CD4-positive, alpha-beta T cell treated with Interleukin-10 for 1 hour (primary cell): ENCODE data around the gene IFI35.
"Not testable (repeated sequence)": the region's sequence is repeated elsewhere in the genome, so short reads cannot be mapped to it uniquely, and the experiment has no call there.

Source experiments
- DNase-seq: peaks from one replicate; pipeline ENCODE4 v3.0.0-alpha.2; 2020

IFI35 gene

GRCh38 chr17:43024407-43025289 lies 18.1 kb downstream of the IFI35 start, which contains the start of gene RND2:
TSS of gene RND2 (plus strand) at chr17:43025231. CDS start at chr17:43025348, 117 bp downstream.
- DNase-seq: peak; percentile 88

- DNase-seq: no peak
Observed at GRCh38 chr17:43025290-43025657, 18.7 kb downstream of the IFI35 start.

- no peak for DNase-seq
Observed at GRCh38 chr17:43025766-43026537, 19.4 kb downstream of the IFI35 start.

DNA sequence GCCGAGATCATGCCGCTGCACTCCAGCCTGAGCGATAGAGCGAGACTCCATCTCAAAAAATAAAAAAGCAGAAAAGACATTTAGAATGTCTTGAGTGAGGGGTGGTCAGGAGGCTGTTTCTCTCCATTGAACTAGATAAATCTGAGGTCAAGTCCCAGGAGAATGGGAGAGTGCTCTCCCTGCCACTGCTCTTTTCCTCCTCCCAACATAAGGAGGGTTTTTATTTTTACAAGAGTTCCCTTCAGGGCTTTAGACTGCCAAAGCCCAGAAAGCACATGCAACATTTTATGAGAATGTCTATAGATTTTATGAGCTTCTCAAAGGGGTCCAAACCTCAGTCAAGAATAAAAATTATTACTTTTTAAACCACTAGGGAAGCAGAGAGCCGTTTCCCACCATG lies 20.0 kb downstream of the IFI35 start:
- no peak for DNase-seq

DNA sequence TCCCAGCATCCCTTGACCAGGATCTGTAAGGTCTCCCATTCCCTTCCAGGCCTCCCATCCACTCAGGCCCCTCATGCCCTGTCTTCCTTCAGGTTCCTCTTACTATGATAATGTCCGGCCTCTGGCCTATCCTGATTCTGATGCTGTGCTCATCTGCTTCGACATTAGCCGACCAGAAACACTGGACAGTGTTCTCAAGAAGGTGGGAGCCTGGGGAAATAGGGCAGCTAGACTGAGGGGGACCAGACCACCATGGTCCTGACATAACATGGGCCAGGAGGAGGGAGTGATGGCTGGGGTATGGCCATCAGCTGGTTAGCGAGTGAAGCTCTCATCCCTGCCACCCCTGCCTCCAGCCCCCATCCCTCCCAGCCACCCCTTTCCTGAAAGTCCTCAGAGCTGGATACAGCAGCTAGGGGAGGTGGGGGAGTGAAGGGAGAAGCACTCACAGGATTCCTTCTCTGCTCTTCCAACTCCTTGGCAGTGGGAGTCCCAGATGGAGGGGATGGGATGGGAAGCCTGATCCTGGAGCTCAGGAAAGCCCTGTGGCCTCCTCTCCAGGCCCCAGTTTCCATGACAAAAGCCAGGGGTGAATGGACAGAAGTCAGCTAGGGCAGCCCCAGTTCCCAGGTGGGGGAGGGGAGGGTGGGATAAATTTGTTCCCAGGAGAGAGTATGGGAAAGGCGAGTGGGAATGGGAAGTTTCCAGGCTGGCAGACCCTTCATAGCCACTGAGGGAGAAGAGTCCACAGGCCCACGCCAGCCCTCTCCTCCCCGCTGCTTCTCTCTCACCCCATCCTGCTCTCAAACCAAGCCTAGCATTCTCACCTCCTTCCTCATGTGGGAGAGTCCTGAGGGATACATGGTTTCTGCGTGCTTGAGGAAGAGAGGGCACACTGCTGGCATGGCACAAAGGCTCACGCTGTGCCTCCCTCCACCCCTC lies 20.8 kb downstream of the IFI35 start:
- DNase-seq: no peak

DNA sequence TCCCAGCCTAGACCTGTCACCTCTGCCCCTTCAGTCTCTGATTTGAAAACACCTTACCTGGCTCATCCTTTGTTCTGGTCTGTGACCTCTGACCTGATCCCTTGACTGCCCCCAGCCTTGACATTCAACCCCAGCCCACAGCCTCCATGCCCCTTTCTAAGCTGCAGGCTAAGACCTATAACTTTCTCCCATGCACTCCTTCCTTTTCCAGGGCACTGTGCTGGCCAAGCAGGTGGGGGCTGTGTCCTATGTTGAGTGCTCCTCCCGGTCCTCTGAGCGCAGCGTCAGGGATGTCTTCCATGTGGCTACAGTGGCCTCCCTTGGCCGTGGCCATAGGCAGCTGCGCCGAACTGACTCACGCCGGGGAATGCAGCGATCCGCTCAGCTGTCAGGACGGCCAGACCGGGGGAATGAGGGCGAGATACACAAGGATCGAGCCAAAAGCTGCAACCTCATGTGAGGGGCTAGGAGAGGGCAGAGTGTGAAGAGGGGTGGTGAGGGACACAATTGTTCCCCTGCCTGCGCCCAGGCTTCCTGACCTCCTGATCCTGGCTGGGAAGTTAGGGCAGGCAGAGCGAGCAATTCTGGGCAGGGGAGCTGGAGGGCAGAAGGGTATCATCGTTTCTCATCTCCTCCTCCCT lies 21.8 kb downstream of the IFI35 start:
- DNase-seq: no peak

GRCh38 chr17:43030137-43030767 lies 23.7 kb downstream of the IFI35 start:
- DNase-seq: no peak

- no peak for DNase-seq
Observed at GRCh38 chr17:43031666-43032065, 25.1 kb downstream of the IFI35 start.

DNA sequence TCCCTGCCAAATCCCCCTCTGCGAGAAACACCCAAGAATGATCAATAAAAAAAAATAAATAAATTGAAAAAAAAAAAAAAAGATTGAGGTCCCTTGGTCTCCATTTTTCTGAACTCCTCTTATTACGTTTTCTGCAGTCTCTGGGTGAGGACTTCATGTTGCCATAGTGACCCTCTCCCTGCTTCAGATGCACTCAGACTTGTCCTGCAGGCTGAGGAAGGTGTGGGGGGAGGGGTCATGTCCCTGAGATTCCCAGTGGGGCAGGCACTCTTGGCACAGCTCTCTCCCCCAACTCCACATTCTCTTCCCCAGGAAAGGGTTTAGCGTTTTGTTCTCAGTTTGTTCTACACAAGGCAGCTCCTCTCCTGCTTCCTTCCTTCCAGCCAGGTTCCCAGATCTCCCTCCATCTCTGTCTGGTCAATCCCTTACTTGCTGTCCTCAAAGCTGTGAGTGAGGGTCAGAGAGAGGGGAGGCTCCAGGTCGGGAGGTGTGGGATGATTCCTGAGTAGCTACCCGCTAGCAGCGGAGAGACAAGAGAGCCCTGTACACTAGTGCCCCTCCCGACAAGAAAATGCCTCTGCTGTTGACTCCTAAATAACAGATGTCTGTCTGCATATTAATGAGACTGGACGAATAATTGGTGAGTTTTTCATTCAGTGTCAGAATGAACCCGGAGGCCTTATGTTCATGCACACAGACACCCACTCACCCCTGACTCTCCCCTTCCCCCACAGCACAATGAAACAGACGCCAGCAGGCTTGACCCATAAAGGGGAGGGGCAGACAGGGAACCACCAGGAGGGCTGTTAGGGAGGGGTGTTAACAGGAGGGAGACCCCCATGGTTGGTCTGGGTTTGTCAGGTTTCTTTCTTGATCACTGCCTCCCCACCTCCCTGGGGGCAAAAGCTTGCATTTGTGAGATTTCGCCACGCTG lies 27.6 kb downstream of the IFI35 start:
- DNase-seq: no peak

DNA sequence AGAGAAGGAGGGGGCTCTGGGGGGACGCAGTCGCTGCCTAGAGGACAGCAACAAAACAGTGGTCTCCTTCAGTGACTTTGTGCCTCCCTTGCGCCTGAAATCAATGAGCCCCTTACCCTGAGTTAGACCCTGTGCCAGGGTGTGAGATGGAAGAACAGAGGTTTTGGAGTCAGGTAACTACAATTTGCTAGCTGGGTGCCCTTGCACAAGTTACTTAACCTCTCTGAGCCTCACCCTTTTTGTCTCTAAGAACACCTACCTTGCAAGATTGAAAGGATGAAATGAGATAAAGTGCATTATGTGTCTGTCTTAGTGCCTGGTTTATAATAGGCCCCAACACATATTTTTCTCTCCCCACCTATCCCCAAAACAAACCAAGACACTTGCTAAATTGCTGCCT lies 28.3 kb downstream of the IFI35 start:
- no peak for DNase-seq

DNA sequence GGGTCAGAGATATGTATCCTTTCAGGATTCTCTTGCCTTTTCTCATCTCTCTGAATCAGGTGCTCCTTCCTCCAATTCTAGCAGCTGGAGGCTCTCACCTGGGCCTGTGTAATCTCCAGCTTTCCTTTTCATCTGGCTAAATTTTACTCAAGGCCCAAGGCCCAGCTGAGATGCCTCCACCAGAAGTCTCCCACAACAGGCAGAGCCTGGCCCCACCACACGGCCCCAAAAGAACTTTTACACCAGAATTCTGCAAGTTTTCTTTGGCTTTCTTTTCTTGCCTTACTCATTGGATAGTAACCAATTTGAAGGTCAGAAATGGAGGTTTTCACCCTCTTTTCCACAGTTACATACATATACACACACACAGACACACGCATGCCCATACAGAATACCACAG lies 33.1 kb downstream of the IFI35 start:
- no peak for DNase-seq

- DNase-seq: no peak
Observed at GRCh38 chr17:43040655-43041054, 34.1 kb downstream of the IFI35 start.

DNA sequence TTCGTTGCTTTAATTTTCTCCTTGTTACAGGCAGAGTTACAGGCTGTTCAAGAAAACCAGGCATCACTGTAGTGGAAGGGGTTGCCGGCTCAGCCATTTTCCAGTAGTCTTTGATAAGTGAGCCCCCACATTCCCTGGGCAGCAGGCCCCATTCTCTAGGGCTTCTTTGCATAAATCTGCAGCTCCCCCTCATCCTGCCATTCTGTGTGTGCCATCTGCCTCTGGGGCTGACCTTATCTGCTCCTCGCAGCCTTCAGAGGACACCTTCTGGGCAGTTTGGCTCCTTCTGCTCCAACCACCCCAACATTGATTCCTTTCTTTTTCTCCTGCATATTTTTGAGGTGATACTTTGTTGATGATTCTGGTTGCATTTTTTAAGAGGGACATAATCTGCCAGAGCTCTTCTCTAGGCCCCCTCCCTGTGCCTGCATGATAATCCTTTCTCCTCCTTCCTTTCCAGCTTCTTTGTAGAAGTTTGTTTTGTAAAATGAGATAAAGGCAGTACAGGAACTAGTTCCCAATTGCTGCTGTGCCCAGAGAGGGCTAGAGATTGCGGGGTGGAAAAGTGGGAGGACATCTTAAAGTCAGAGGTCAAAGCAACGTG lies 35.5 kb downstream of the IFI35 start:
- DNase-seq: no peak

- no peak for DNase-seq
Observed at GRCh38 chr17:43043307-43043706, 36.7 kb downstream of the IFI35 start.

- DNase-seq: no peak
Observed at GRCh38 chr17:43044024-43044423, 37.4 kb downstream of the IFI35 start.

GRCh38 chr17:43051969-43052368 lies 45.4 kb downstream of the IFI35 start:
- DNase-seq: no peak

DNA sequence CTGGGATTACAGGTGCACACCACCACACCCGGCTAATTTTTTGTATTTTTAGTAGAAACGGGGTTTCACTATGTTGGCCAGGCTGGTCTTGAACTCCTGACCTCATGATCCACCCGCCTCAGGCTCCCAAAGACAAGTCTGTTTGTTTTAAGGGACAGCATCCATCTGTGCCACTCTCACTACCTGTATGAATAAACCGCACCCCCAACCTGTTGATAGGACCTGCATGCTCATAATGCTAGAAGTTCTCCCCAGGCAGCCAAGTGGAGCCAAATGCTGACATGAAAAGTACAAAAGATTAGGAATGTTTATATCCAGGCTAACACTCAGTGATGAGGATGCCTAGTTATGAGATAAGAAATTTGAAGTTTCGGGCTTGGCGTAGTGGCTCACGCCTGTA lies 46.4 kb downstream of the IFI35 start:
- DNase-seq: not testable (repeated sequence)

DNA sequence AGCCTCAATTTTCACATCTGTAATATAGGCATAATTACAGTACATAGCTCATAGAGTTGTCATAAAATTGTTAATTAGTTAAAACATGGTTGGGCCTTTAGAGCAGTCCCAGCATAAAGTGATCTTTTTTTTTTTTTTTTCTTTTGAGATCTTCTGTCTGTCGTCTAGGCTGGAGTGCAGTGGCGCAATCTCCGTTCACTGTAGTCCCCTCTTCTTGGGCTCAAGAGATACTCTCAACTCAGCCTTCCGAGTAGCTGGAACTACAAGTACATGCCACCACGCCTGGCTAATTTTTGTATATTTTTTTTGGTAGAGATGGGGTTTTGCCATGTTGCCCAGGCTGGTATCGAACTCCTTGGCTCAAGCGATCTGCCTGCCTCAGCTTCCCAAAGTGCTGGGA lies 49.5 kb downstream of the IFI35 start:
- DNase-seq: no peak

GRCh38 chr17:43062984-43063638 lies 56.5 kb downstream of the IFI35 start:
- DNase-seq: no peak
